HS-5 (cell line): ENCODE measurements around the gene MPZL3.
"Not testable (repeated sequence)": the region's sequence is repeated elsewhere in the genome, so short reads cannot be mapped to it uniquely, and the experiment has no call there.

Experiments used
- DNase-seq: peaks from one replicate; pipeline ENCODE4 v3.0.0-alpha.2; 2012; ENCODE audit warnings: low read depth

Gene MPZL3

DNA sequence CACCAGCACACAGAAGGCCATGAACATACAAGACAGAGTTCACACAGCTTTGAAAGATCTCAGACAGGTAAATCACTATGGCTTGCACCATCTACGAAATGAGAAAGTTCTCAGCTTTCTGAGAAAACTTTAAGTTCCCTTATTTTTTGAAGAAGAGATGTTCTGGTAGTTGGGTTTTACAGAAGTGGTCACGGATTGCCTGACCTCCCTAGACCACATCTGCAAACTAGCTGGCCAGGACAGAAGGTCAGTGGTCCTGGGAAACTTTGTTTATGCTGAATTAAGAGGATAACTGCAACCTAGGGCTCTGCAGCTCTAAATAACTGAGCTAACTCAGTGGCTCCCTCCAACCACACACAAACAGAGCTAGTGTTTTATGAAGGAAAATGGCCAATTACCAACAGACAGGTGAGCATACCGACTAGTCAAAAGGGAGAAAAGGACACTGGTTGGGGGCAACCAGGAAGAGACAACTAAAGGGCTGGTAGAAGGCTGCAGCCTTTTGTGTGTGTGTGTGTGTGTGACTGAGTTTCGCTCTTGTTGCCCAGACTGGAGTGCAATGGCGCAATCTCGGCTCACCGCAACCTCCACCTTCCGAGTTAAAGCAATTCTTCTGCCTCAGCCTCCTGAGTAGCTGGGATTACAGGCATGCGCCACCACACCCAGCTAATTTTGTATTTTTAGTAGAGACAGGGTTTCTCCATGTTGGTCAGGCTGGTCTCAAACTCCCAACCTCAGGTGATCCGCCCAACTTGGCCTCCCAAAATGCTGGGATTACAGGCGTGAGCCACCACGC is 67.2 kb downstream of the MPZL3 start:
- no peak for DNase-seq

GRCh38 chr11:118183691-118184090 is 68.5 kb downstream of the MPZL3 start:
- not testable (repeated sequence) for DNase-seq

DNA sequence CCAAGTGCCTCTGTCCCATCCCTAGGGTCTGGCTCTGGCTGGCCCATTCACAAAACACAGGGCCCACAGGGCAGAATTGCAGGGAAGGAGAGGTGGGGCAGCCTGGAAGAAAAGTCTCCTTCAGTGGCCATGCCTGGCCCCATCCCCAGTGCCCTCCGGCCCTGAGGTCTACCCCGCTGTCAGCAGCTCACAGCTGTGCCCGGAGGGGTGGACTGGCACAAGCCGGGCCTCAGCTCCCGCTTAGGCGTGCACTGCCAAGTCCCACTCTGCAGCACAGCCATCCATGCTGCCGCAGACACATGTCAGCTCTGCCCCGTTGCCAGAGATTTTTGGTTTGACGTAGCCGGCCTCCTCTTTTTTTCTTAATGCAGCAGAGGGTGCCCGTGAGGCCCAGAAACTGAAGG is 71.9 kb downstream of the MPZL3 start:
- no peak for DNase-seq

GRCh38 chr11:118176778-118177134 is 75.4 kb downstream of the MPZL3 start:
- no peak for DNase-seq
